HL-60/S4 (cell line): Measurements from ENCODE around the gene C1RL.

Source experiments
- in situ Hi-C: fragments of 300-500 bp; cut with MboI; formaldehyde crosslinking; loops from 2 replicates; pipeline ENCODE4 v1.14.3; 2022; ENCODE audit warnings: low sequenced_read_pairs

C1RL gene

GRCh38 chr12:7139200-7139599 is 30.2 kb upstream of the C1RL start:
- in situ Hi-C loops = no loop called here

DNA sequence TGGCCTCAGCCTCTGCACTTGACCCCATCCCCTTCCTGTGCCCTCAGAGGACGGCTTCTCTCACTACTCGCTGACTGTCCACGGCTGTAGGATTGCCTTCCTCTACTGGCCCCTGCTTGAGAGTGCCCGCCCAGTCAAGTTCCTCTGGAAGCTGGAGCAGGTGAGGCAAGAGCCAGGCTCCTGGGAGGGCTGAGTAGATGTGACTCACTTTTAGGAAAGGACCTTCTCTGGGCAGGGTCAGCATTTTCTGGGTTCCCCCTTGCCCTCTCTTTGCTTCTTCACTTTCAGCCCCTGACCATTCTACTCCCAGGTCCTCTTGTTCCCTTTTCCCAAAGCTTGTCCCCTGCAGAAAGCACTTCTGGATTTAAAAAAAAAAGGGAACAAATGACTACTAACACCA is 28.9 kb upstream of the C1RL start:
- in situ Hi-C loops = no loop called here

- in situ Hi-C loops = no loop called here
Observed at GRCh38 chr12:7136676-7137075, 27.7 kb upstream of the C1RL start.

DNA sequence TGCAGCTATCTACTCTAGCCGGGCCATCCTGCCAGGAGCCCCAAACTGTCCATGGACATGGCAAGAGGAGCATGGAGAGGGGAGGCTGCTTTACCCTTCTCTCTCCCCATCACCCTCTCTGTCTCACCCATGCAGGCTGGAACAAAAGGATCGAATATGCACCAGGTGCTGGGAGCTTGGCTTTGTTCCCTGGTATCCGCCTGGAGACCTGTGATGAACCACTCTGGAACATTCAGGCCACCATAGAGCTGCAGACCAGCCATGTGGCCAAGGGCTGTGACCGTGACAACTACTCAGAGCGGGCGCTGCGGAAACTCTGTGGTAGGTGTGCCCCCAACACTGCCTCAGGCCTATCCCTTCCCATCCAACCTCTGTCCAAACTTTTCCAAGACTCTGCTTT is 27.1 kb upstream of the C1RL start:
- in situ Hi-C loops = no loop called here

DNA sequence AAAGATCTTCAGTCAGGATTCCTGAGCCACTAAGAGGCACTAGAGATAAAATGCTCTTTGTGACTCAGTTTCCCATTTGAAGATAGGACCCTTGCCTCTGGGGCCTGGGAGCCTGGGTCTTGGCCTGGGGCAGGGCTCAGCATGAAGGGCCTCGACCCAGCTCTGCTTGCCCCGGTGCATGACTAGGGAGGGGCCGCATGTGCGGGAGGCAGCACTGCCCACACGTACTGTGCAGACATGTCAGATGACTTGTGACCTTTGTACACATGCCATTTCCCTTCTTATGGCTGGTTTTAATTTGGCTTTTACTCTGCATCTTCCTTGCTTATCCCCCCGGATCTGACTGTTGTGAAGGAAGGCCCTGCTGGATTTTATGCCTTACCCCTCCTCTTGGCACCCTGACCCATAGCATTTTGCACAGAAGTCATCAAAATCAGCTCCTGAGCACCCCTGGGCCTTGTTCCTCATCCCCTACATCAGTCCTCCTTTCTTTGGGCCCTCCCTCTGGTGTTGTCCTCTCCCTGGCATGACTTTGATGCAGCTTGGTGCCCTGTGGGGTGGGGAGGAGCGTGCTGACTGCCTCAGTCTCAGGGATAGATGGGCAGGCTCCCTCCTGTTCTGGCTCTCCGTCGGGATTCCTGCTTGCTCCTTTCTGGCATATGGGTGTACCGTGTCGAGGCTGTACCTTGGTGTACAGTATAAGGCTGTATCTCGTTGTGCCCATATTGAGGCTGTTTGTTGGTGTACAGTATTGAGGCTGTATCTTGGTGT is 25.6 kb upstream of the C1RL start:
- in situ Hi-C loops = no loop called here

DNA sequence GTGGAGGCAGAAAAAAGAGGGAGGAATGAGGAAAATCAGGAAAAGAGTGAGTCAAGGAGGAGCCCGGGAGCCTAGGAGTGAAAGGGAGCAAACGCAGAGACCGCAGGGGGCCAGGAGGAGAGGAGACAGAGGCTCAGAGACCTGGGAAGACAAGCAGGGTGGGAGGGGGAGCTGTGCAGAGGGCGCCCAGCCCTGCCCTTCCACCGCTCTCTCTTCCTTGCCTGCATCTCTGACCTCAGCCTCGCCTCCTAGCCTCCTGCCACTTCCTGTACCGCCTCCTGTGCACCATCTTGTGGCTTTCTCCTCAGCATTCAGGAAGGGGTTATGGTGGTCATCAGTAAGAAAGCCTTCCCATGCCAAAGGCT is 22.5 kb upstream of the C1RL start:
- in situ Hi-C loops = no loop called here

DNA sequence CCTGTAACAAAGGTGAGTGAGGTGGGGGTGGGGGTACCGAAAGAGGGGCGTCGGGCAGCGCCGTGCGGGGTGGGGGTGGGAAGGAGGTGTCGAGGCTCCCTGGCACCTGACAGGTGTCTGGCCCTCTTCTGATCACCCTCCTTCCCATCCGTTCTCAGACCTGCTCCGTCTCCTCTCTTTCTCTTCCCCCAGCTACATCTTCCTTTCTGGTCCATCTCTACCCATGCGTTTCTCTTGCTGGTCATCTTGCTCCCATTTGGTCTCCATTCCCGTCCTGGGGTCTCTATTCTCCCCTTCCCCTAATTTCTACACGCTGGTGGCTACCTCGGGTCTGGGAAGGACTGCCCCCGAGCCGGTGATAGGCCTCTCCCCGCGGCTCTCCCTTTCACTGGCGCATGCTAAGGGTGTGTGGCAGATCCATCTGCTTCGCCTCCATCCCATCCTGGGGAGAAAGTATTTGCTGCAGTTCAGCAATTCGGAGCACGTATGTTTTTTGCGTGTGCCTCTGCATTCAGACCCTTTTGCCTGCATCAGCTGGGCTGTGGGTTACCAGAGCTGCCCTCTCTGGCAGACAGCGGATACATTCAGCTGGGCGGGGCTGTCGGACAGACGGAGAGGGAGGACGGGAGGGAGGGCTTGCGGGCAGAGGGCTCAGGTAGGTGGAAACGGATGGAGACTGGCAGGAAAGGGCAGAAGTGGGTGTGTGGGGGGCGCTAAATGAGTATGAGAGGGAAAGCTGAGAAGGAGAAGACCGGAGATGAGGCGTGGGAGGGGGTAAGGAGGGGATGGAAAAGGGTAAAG is 21.9 kb upstream of the C1RL start:
- in situ Hi-C loops = no loop called here

- in situ Hi-C loops = no loop called here
Observed at GRCh38 chr12:7129872-7130691, 21.1 kb upstream of the C1RL start, which contains the start of gene CLSTN3. Gene CLSTN3, plus strand, starts transcription at chr12:7130371. Its CDS starts 278 bp downstream, at chr12:7130649.

GRCh38 chr12:7129287-7129871 is 20.4 kb upstream of the C1RL start:
- in situ Hi-C loops = no loop called here

- in situ Hi-C loops = no loop called here
Observed at GRCh38 chr12:7128681-7129286, 19.8 kb upstream of the C1RL start, which contains the start of gene RBP5. Gene RBP5, minus strand, starts transcription at chr12:7128889. Its CDS starts 114 bp downstream, at chr12:7128775.

DNA sequence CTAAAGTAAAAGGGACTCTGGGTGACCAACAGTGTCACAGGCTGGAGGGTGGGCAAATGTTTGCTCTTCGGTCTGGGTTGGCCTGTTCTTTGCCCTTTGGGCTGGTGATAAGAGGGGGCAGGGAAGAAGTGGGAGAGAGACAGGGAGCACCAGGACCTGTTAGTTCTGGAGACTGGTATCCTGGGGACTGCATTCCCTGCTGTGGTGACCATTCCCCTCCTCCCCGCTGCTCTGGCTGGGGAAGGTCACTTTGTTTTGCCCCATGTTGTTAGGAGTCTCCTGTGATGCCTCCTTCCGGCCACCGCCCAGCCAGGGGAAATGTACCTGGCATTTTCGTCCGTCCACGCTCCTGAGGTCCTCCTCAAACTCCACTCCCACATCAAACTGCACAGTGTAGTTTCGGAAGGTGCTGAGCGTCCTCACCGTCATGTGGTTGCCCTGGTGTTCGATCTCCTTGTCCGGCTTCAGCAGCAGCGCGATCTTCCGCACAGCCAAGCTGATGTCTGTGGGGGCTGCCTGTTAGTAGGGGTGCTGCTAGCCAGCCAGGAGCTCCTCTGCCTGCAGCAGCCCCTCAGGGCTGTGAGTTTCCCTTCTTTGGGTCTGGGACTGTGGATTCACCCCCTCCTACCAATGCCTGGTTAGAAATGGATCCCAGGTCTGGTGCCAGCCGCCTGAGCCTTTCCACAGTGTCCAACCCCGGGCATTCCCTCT is 19.1 kb upstream of the C1RL start:
- in situ Hi-C loops = no loop called here

GRCh38 chr12:7125632-7126227 is 16.7 kb upstream of the C1RL start:
- in situ Hi-C loops = no loop called here

GRCh38 chr12:7123806-7124522 is 14.9 kb upstream of the C1RL start:
- in situ Hi-C loops = loop anchor here (25.0 kb wide), 1 partner anchor 187 kb away; the partner anchor contains the start of genes ATN1, C12orf57 and RNU7-1

DNA sequence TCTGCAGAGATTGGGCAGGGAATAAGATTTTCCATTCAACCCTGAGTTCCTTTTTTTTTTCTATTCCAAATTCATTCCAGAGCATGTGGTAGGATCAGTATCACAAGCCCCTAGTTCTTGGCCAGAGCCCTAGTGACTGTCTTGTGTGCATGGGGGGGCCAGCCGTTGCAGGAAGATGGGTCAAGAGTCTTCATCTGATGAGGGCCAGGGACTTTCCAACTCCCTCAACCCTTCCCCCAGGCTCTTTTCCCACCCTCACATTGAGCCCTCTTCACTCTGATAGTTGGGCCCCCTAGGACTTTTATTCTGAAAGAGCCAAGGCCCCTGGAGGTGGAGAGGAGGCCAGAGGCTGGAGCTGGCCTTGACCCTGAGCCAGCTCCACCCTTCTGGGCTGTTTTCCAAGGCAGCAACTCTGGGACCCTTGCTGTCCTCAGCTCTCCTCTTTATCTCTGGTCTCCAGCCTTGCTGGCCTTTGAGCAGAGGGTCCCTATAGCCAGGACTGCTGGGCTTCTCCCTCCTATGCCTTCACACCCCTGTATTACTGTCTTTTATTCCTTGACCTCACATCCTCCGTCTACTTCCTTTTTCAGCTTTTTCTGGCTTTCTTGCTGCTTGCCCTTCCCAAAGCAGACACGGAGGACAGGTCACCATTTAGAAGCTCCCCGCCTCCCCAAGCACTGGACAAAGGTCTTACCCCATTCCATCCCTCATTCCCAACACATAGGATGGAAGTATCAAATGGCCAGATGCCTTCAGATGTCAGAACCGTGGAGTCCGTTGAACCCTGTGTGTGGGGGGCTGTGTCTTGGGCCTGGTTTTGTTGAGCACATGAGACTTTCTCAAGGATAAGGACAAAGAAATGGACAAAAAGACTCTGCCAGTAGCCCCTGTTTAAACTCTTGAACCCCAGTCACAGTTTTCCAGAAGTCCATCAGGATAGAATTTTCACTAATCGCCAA is 14.1 kb upstream of the C1RL start:
- in situ Hi-C loops = loop anchor here (25.0 kb wide), 1 partner anchor 186 kb away; the partner anchor contains the start of genes ATN1, C12orf57 and RNU7-1

DNA sequence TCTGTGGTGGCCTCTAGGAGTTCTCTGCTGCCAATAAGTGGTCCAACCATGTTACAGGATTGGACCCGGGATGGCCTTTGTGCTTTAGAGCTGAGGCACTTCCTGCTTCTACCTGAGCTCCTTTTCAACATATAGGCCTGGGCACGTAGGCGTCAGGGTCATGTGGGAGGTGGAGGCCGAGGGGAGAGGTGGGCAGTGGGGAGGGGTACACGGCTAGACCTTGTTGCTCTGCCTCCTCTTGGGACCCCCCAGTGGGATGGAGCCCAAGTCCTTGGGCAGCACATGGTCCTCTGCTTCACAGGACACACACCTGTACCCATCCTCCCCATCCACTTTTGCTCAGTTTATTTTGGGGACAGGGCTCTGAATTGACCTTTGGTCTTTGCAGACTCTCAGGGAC is 12.3 kb upstream of the C1RL start:
- in situ Hi-C loops = loop anchor here (25.0 kb wide), 1 partner anchor 184 kb away; the partner anchor contains the start of genes ATN1, C12orf57 and RNU7-1

DNA sequence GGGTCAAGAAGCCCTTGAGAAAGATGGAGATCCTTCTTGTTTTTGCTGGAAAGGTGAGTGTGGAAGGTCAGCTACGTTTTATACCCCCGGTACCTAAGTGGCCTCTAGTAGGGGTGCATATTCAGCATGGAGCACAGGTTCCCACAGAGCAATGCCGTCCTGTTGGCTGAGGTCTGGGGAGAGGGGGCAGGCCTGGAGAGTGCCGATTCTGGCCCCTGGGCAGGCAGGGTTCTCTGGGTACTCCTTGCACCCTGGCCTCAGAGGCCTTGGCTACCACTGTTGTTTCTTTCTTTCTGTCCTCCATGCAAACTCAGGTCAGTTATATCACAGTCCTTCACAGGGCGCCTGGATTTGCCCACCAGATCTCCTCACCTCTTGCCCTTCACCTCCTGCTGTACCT is 11.2 kb upstream of the C1RL start:
- in situ Hi-C loops = loop anchor here (25.0 kb wide), 1 partner anchor 183 kb away; the partner anchor contains the start of genes ATN1, C12orf57 and RNU7-1

GRCh38 chr12:7118881-7119280 is 9.9 kb upstream of the C1RL start:
- in situ Hi-C loops = loop anchor here (25.0 kb wide), 1 partner anchor 182 kb away; the partner anchor contains the start of genes ATN1, C12orf57 and RNU7-1
